EH (cell line): Measurements from ENCODE around the gene NUDT9.
"Not testable (repeated sequence)": the region's sequence is repeated elsewhere in the genome, so short reads cannot be mapped to it uniquely, and the experiment has no call there.

Experiments used
- DNase-seq: peaks from one replicate; pipeline ENCODE4 v3.0.0-alpha.2; 2015; ENCODE audit warnings: low read depth

The NUDT9 gene

GRCh38 chr4:87422104-87423052 is at the start of gene NUDT9:
Gene NUDT9 (plus strand): TSS chr4:87422573. CDS start chr4:87422906, 333 bp downstream.
- DNase-seq: peak; percentile 96

- peak; percentile 79 for DNase-seq
Observed at GRCh38 chr4:87375719-87376291, 46.6 kb upstream of the NUDT9 start.

GRCh38 chr4:87377816-87378215 is 44.6 kb upstream of the NUDT9 start:
- no peak for DNase-seq

GRCh38 chr4:87382116-87382515 is 40.3 kb upstream of the NUDT9 start:
- no peak for DNase-seq

- no peak for DNase-seq
Observed at GRCh38 chr4:87382931-87383330, 39.4 kb upstream of the NUDT9 start.

- DNase-seq: not testable (repeated sequence)
Observed at GRCh38 chr4:87384466-87385132, 37.8 kb upstream of the NUDT9 start.

- DNase-seq: no peak
Observed at GRCh38 chr4:87387237-87387636, 35.1 kb upstream of the NUDT9 start.

GRCh38 chr4:87388901-87389300 is 33.5 kb upstream of the NUDT9 start:
- DNase-seq: no peak

GRCh38 chr4:87390055-87390454 is 32.3 kb upstream of the NUDT9 start:
- DNase-seq: not testable (repeated sequence)

GRCh38 chr4:87390551-87390890 is 31.9 kb upstream of the NUDT9 start:
- DNase-seq: no peak

- DNase-seq: peak; percentile 95
Observed at GRCh38 chr4:87390891-87391575, 31.3 kb upstream of the NUDT9 start, which contains the start of gene HSD17B11. Gene HSD17B11 (minus strand): TSS chr4:87391188. CDS start chr4:87391070, 118 bp downstream.

GRCh38 chr4:87391576-87392054 is 30.8 kb upstream of the NUDT9 start:
- DNase-seq: no peak

- DNase-seq: no peak
Observed at GRCh38 chr4:87392183-87392582, 30.2 kb upstream of the NUDT9 start.

GRCh38 chr4:87395073-87395472 is 27.3 kb upstream of the NUDT9 start:
- DNase-seq: not testable (repeated sequence)

- not testable (repeated sequence) for DNase-seq
Observed at GRCh38 chr4:87395851-87396250, 26.5 kb upstream of the NUDT9 start.

- no peak for DNase-seq
Observed at GRCh38 chr4:87399148-87399547, 23.2 kb upstream of the NUDT9 start.

- DNase-seq: no peak
Observed at GRCh38 chr4:87399954-87400353, 22.4 kb upstream of the NUDT9 start.

- DNase-seq: peak; percentile 34
Observed at GRCh38 chr4:87403732-87404131, 18.6 kb upstream of the NUDT9 start.

GRCh38 chr4:87405211-87405820 is 17.1 kb upstream of the NUDT9 start:
- no peak for DNase-seq

GRCh38 chr4:87406462-87406861 is 15.9 kb upstream of the NUDT9 start:
- no peak for DNase-seq

- DNase-seq: not testable (repeated sequence)
Observed at GRCh38 chr4:87406902-87407301, 15.5 kb upstream of the NUDT9 start.
